ENCODE data around the gene AK1. TPM values are rescaled to one million over a fixed set of nuclear protein-coding genes. Genes with fewer than 3 reads are reported as not detected.
"Not testable (repeated sequence)": the region's sequence is repeated elsewhere in the genome, so short reads cannot be mapped to it uniquely, and the experiment has no call there.

The AK1 gene
- total RNA-seq, 1 donor = 106 TPM

- peaks cover 53% of the 10 kb centered on the region for H3K4me1 ChIP-seq (ENCODE audit: insufficient read depth, low read length)
- H3K36me3 ChIP-seq (ENCODE audit: insufficient read depth, low read length) = peaks cover 43% of the 10 kb centered on the region
- no peaks in the 10 kb centered on the region for H3K27me3 ChIP-seq (ENCODE audit: insufficient read depth, low read length)
- no peak for TF ChIP-seq CTCF (IDR thresholded peaks at IDR 0.05; ENCODE audit: extremely low read depth, low read depth, low read length)
- H3K9me3 ChIP-seq (ENCODE audit: low read depth, low read length) = no peaks in the 10 kb centered on the region
- H3K4me3 ChIP-seq (ENCODE audit: insufficient read depth, low read length) = no peak overlapping the region
- H2AFZ ChIP-seq (ENCODE audit: low read length) = no peak overlapping the region
- H4K20me1 ChIP-seq (ENCODE audit: insufficient read depth, low read length) = peaks cover 15% of the 10 kb centered on the region
- no peak overlapping the region for H3K4me2 ChIP-seq (ENCODE audit: insufficient read depth, low read length)
- H3K27ac ChIP-seq (ENCODE audit: low read depth, low read length) = peak overlapping the region; percentile 8
- peaks cover 34% of the 10 kb centered on the region for H3K79me2 ChIP-seq (ENCODE audit: insufficient read depth, low read length)
- peak; percentile 76 for DNase-seq (ENCODE audit: insufficient read length, low spot score, missing footprints)
These were observed 4.9 kb downstream of the AK1 start for GRCh38 chr9:127872369-127873222.

- Histone ChIP-seq H3K4me1 (ENCODE audit: insufficient read depth, low read length) (peaks cover 46% of the 10 kb centered on the region), H2AFZ (ENCODE audit: low read length) (no peak overlapping the region), H3K79me2 (ENCODE audit: insufficient read depth, low read length) (peaks cover 26% of the 10 kb centered on the region), H3K27me3 (ENCODE audit: insufficient read depth, low read length) (no peaks in the 10 kb centered on the region), H3K4me2 (ENCODE audit: insufficient read depth, low read length) (no peak overlapping the region), H3K9me3 (ENCODE audit: low read depth, low read length) (no peaks in the 10 kb centered on the region), H3K36me3 (ENCODE audit: insufficient read depth, low read length) (peaks cover 45% of the 10 kb centered on the region), H3K4me3 (ENCODE audit: insufficient read depth, low read length) (no peak overlapping the region), H4K20me1 (ENCODE audit: insufficient read depth, low read length) (peaks cover 15% of the 10 kb centered on the region), H3K27ac (ENCODE audit: low read depth, low read length) (no peak overlapping the region)
- no peak for TF ChIP-seq CTCF (IDR thresholded peaks at IDR 0.05; ENCODE audit: extremely low read depth, low read depth, low read length)
- peak; percentile 87 for DNase-seq (ENCODE audit: insufficient read length, low spot score, missing footprints)
These were observed 5.9 kb downstream of the AK1 start for GRCh38 chr9:127871531-127871930.

GRCh38 chr9:127870887-127871286 is 6.6 kb downstream of the AK1 start:
- no peak for TF ChIP-seq CTCF (IDR thresholded peaks at IDR 0.05; ENCODE audit: extremely low read depth, low read depth, low read length)
- peak; percentile 61 for DNase-seq (ENCODE audit: insufficient read length, low spot score, missing footprints)
- Histone ChIP-seq H4K20me1 (ENCODE audit: insufficient read depth, low read length) (peaks cover 11% of the 10 kb centered on the region), H3K36me3 (ENCODE audit: insufficient read depth, low read length) (peaks cover 45% of the 10 kb centered on the region), H3K27me3 (ENCODE audit: insufficient read depth, low read length) (no peaks in the 10 kb centered on the region), H3K9me3 (ENCODE audit: low read depth, low read length) (no peaks in the 10 kb centered on the region), H3K4me3 (ENCODE audit: insufficient read depth, low read length) (no peak overlapping the region), H3K79me2 (ENCODE audit: insufficient read depth, low read length) (peaks cover 20% of the 10 kb centered on the region), H2AFZ (ENCODE audit: low read length) (no peak overlapping the region), H3K4me1 (ENCODE audit: insufficient read depth, low read length) (peaks cover 41% of the 10 kb centered on the region), H3K27ac (ENCODE audit: low read depth, low read length) (no peak overlapping the region), H3K4me2 (ENCODE audit: insufficient read depth, low read length) (no peak overlapping the region)

GRCh38 chr9:127870153-127870491 is 7.4 kb downstream of the AK1 start:
- DNase-seq (ENCODE audit: insufficient read length, low spot score, missing footprints); H4K20me1 ChIP-seq (ENCODE audit: insufficient read depth, low read length); H3K27me3 ChIP-seq (ENCODE audit: insufficient read depth, low read length); H3K9me3 ChIP-seq (ENCODE audit: low read depth, low read length); H3K4me3 ChIP-seq (ENCODE audit: insufficient read depth, low read length); H3K4me2 ChIP-seq (ENCODE audit: insufficient read depth, low read length); H3K27ac ChIP-seq (ENCODE audit: low read depth, low read length); H2AFZ ChIP-seq (ENCODE audit: low read length): not testable (repeated sequence)
- Histone ChIP-seq H3K4me1 (ENCODE audit: insufficient read depth, low read length) (peaks cover 33% of the 10 kb centered on the region), H3K36me3 (ENCODE audit: insufficient read depth, low read length) (peaks cover 45% of the 10 kb centered on the region), H3K79me2 (ENCODE audit: insufficient read depth, low read length) (peaks cover 12% of the 10 kb centered on the region)
